ENCODE data around the gene RGS13. TPM values are rescaled to one million over a fixed set of nuclear protein-coding genes. Genes with fewer than 3 reads are reported as not detected.

RGS13 gene
- total and polyA plus RNA-seq, 7 donors: 0.36 to 7.8 (median 1.2) TPM; not detected in 2

- no peak overlapping the region for H3K27ac ChIP-seq
- intact Hi-C loops (cut with DNase I): no loop called here
- 43 to 47% methylated on average over 4 of the region's 4 CpGs for WGBS, 2 donors
- no peaks in the 10 kb centered on the region for H3K9me3 ChIP-seq
- TF ChIP-seq POLR2A (IDR thresholded peaks at IDR 0.05) (no peak), POLR2AphosphoS5 (IDR thresholded peaks at IDR 0.05) (no peak), EP300 (IDR thresholded peaks at IDR 0.05) (no peak), CTCF (IDR thresholded peaks at IDR 0.05) (no peak)
- H3K4me1 ChIP-seq: no peaks in the 10 kb centered on the region
- no peak overlapping the region for H3K4me3 ChIP-seq
- H3K36me3 ChIP-seq: no peaks in the 10 kb centered on the region
- DNase-seq: no peak
- H3K27me3 ChIP-seq: no peaks in the 10 kb centered on the region
Observed at GRCh38 chr1:192639607-192640368, 3.8 kb downstream of the RGS13 start.

GRCh38 chr1:192652159-192652558, 16.2 kb downstream of the RGS13 start:
- no peak for DNase-seq
- no peak overlapping the region for H3K4me3 ChIP-seq
- H3K27me3 ChIP-seq: no peaks in the 10 kb centered on the region
- WGBS, 2 donors: 94 to 95% methylated on average over 1 of the region's 1 CpG
- peaks cover 0 to 6% (median 0%) of the 10 kb centered on the region in 4 donors for H3K4me1 ChIP-seq
- no peak for TF ChIP-seq CTCF (IDR thresholded peaks at IDR 0.05)
- TF ChIP-seq POLR2AphosphoS5 (IDR thresholded peaks at IDR 0.05): no peak
- TF ChIP-seq POLR2A (IDR thresholded peaks at IDR 0.05): no peak
- TF ChIP-seq EP300 (IDR thresholded peaks at IDR 0.05): no peak
- H3K9me3 ChIP-seq: no peaks in the 10 kb centered on the region
- no peak overlapping the region for H3K27ac ChIP-seq
- intact Hi-C loops (cut with DNase I): no loop called here
- H3K36me3 ChIP-seq: no peaks in the 10 kb centered on the region

- TF ChIP-seq POLR2AphosphoS5 (IDR thresholded peaks at IDR 0.05): no peak
- TF ChIP-seq CTCF (IDR thresholded peaks at IDR 0.05): no peak
- no peak for TF ChIP-seq EP300 (IDR thresholded peaks at IDR 0.05)
- no peak for TF ChIP-seq POLR2A (IDR thresholded peaks at IDR 0.05)
- peaks cover 0 to 6% (median 0%) of the 10 kb centered on the region in 4 donors for H3K4me1 ChIP-seq
- intact Hi-C loops (cut with DNase I): no loop called here
- no peaks in the 10 kb centered on the region for H3K36me3 ChIP-seq
- H3K27me3 ChIP-seq: no peaks in the 10 kb centered on the region
- no peak overlapping the region for H3K27ac ChIP-seq
- no peak for DNase-seq
- H3K9me3 ChIP-seq: no peaks in the 10 kb centered on the region
- H3K4me3 ChIP-seq: no peak overlapping the region
Observed at GRCh38 chr1:192654120-192654519, 18.2 kb downstream of the RGS13 start.

GRCh38 chr1:192654591-192655251, 18.8 kb downstream of the RGS13 start:
- H3K27ac ChIP-seq: no peak overlapping the region
- H3K4me1 ChIP-seq: peaks cover 0 to 4% (median 0%) of the 10 kb centered on the region in 4 donors
- H3K27me3 ChIP-seq: no peaks in the 10 kb centered on the region
- no peak overlapping the region for H3K4me3 ChIP-seq
- no peaks in the 10 kb centered on the region for H3K9me3 ChIP-seq
- TF ChIP-seq POLR2AphosphoS5 (IDR thresholded peaks at IDR 0.05): no peak
- TF ChIP-seq CTCF (IDR thresholded peaks at IDR 0.05): no peak
- no peak for TF ChIP-seq POLR2A (IDR thresholded peaks at IDR 0.05)
- TF ChIP-seq EP300 (IDR thresholded peaks at IDR 0.05): no peak
- 62 to 79% methylated on average over 4 of the region's 4 CpGs for WGBS, 2 donors
- no peak for DNase-seq
- no peaks in the 10 kb centered on the region for H3K36me3 ChIP-seq
- intact Hi-C loops (cut with DNase I): no loop called here
